D721Med (cell line): ENCODE measurements around the gene PTGS1.

Experiments used
- DNase-seq: peaks from one replicate; pipeline ENCODE4 v3.0.0; 2011; ENCODE audit warnings: low spot score; ENCODE audit not compliant: insufficient read length
- FAIRE-seq: peaks from 2 replicates; lab custom pipeline; 2011; peaks lifted over from hg19 to GRCh38; lab: Jason Lieb, UNC
- CTCF ChIP-seq: IDR thresholded peaks from 2 replicates; pipeline ENCODE4 v1.5.1; 2012; ENCODE audit warnings: mild to moderate bottlenecking, control low read depth; ENCODE audit not compliant: insufficient read depth; ENCODE audit errors: missing control alignments

PTGS1 gene

DNA sequence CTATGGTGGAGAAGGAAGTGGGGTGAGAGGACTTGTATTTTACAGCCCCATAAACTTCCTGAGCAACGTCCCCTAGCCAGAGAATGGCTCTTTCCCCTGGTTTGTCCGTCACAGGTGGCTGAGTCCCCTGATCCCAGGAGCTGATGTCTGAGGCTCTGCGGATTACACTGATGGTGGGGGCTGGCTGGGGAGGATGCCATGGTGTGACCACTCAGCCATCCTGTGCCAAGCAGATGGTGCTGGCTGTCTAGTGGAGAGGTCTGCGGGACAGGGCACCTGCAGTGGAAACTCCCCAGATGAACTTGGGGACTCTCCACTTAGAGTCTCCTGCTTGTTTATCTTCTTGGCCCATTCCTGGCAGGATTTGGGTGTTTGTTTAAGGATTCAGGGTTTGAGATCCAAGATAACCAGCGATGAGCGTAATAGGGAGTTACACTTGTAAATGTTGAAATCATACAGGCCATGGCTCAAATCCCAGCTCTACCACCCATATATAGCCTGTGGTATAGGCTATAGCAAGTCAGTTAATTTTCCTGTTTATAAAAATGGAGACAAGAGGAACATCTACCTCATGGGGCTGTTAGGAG lies 4.7 kb upstream of the PTGS1 start:
- FAIRE-seq (no peak), DNase-seq (no peak)
- no peak for TF ChIP-seq CTCF

DNA sequence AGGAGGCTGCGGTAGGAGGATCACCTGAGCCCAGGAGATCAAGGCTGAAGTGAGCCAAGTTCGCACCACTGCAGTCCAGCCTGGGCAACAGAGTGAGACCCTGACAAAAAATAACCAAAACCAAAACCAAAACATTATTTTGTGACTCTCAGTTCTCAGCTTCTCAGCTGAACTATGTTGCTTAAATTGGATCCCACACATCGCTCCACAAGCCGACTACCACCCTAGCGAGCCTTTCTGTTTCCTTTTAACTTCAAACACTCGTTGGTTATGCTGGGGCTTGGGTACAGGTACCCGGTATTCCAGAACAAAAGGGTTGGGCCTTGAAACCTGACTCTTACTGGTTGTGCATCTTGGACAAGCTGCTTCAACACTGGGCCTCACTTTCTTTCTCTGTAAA lies 3.8 kb upstream of the PTGS1 start:
- FAIRE-seq: no peak
- no peak for TF ChIP-seq CTCF
- DNase-seq: no peak

DNA sequence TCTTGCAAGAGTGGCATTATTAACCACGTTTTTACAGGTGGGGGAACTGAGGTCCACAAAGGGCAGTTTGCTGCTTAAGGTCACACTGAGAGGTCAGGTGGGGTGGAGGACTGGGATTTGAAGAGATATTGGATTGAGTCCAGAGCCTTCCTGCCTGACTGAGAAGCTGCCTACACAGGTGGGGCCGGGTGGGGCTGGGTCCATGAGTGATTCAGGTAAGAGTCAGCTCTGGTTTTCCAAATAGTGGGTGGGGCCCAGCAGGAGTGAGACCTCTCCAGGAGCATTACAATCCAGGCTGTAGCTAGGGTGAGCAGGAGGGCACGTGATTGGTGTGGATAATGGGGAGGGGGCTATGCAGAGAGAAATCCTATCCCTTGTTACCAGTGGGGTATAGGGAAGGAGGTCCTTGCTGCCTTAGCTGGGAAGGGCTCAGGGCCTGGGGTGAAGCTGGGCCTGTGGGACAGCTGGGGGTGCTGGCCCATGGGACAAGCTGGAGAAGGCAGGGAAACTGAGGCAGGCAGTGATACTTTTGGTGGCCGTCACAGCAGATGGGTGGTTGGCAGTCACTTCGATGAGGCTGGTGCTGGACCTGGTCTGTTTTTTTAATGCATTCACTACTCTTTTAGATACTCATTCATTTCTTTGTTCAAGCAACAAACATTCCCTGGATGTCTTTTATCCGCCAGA lies 2.9 kb upstream of the PTGS1 start:
- TF ChIP-seq CTCF: no peak

DNA sequence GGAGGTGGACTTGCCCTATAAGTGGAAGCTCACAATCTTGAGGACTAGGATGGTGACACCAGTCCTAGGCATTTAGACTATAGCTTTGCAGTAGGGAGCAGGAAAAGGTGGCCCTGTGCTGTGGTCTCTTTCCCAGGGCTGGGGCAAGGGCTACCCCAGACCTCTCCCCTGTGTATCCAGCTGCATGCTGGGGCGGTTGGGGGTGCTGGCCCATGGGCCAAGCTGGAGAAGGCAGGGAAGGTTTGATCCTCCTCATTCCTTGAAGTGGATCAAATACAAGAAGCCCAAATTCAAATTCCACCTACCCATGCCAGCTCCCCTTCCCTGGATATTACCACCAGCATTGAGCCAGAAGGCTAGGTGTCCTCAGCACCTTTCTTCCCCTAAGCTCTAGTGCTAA lies 2.2 kb upstream of the PTGS1 start:
- no peak for TF ChIP-seq CTCF
- FAIRE-seq (no peak), DNase-seq (no peak)

More for the DNA sequence above, 2.9 kb upstream of the PTGS1 start:
- DNase-seq (no peak), FAIRE-seq (no peak)

- DNase-seq: no peak
Measured at GRCh38 chr9:122370303-122370702, 521 bp upstream of the PTGS1 start.

GRCh38 chr9:122371846-122372245 lies 1.0 kb downstream of the PTGS1 start:
- DNase-seq (no peak), FAIRE-seq (no peak)
- no peak for TF ChIP-seq CTCF

More at GRCh38 chr9:122370303-122370702, 521 bp upstream of the PTGS1 start:
- no peak for TF ChIP-seq CTCF
- FAIRE-seq: no peak
